HL-60 (cell line): ENCODE results near the gene YBX3.

ENCODE experiments used
- CTCF ChIP-seq: IDR thresholded peaks from one replicate; pipeline ENCODE4 v1.5.1; 2011; ENCODE audit warnings: low read length, control low read depth, inconsistent platforms; ENCODE audit not compliant: insufficient read depth
- POLR2AphosphoS5 ChIP-seq: IDR thresholded peaks from 2 replicates; pipeline ENCODE4 v1.6.1; 2012; ENCODE audit warnings: low read depth

GRCh38 chr12:10728091-10728490 is 5.0 kb upstream of the YBX3 start:
- no peak for TF ChIP-seq CTCF
- no peak for TF ChIP-seq POLR2AphosphoS5
